NCI-H1105 (cell line): ENCODE data around the gene SPIN2B.
"Not testable (repeated sequence)": the region's sequence is repeated elsewhere in the genome, so short reads cannot be mapped to it uniquely, and the experiment has no call there.

Source experiments
- DNase-seq: peaks from one replicate; lab custom pipeline; 2025; lab: John Stamatoyannopoulos, UW

Gene SPIN2B

DNA sequence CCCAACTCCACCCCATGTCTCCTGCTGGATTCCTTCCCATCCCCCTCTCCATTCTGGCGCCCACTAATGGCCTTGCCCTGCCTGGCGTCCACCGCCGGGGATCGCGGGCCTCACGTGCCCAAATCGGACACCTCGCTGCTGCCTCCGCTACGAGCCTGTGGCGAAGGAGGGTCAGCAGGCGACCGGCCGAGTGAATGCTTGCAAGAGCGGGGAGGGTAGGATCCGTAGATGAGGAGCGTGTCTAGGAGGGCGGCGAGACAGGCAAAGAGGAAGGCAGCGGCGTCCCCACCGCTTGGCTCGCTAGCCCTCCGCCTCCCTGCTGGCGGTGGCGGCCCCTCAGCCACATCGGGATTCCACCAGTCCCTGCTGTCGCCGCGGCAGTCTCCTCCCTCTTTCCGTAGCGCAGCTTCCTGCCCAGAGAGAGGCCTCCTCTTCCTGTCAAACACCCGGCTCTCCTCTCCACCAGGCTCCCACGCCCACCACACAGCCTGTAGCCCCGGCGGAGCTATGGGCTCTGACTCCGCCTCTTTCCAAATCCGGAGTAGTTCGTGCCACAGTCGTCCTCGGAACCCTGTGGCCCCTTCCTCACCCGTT is at the start of gene SPIN2B:
Gene SPIN2B, minus strand, starts transcription at position 387 of the 594 bp plus-strand sequence.
- DNase-seq, result peak; percentile 66

DNA sequence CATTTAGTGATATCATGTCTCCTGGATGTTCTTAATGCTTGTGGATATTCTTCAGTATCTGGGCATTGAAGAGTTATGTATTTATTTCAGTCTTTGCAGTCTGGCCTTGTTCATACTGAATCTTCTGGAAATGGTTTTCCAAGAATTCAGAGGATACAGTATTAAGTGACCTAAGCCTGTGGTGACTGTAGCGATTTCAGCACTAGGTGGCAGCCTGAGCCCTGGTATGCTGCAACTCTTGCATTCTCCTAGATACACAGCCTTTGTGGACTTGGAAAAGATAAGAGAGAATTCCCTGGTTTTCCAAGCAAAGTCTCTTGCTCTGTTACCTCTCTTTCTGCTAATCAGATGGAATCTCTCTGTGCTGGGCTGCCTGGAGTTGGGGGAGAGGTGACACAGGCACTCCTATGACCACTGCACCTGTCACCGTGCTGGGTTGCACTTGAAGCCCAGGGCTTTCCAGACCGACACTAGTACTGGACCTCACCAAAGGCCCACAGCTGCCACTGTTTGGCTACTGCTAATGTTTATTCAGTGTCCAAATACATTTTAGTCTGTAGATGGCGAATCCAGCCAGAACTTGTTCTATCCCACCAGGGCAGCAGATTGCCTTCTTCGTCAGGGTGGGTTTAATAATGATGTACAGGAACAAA is 35.2 kb upstream of the SPIN2B start:
- DNase-seq, result peak; percentile 1

DNA sequence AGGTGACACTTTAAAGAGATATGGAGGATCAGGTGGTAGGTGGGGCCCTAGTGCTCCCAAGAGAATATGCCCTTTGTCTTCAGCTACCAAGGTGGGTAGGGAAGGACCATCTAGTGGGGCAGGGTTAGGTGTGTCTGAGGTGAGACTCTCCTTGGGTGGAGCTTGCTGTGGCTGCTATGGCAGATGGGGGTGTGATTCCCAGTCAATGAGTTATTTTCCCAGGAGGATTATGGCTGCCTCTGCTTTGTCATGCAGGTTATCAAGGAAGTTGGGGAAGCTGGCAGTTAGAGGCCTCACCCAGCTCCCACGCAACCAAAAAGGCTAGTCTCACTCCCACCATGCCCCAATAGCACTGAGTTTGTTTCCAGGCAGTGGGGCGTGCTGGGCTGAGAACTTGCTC is 33.8 kb upstream of the SPIN2B start:
- DNase-seq, result no peak

DNA sequence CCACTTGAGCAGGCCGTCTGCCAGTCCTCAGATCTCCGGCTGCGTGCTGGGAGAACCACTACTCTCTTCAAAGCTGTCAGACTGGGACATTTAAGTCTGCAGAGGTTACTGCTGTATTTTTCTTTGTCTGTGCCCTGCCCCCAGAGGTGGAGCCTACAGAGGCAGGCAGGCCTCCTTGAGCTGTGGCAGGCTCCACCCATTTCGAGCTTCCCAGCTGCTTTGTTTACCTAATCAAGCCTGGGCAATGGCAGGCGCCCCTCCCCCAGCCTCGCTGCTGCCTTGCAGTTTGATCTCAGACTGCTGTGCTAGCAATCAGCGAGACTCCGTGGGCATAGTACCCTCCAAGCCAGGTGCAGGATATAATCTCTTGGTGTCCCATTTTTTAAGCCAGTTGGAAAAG is 30.9 kb upstream of the SPIN2B start:
- not testable (repeated sequence) for DNase-seq

DNA sequence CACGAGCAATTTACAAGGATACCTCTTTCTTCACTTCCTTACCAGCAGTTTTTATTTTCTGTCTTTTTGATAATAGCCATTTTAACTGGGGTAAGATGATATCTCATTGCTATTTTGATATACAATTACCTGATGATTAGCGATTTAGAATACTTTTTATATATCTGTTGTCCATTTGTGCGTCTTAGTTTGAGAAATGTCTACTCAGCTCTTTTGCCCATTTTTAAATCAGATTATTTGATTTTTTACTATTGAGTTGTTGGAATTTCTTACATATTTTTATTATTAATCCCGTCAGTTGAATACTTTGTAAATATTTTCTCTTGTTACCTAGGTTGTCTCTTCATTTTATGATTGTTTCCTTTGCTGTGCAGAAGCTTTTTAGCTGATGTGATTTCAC is 17.3 kb upstream of the SPIN2B start:
- DNase-seq, result no peak

DNA sequence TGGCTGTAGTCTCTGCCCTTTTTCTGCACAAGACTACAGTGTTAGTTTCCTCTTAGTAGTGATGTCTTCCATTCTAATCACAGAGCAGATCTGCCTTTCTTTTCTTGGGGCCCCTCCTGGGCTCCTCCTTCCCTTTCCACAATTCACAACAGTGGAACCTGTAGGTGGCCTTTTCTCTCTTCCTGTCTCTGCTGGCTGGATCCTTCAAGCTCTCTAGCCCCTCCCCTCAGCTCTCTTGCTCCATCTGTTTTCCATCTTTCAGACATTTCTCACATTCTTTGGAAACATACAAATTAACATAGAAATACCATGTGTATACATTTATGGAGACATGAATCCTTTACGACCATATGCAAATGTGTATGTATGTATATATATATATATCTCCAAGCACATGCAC is 16.2 kb upstream of the SPIN2B start:
- DNase-seq, result no peak

DNA sequence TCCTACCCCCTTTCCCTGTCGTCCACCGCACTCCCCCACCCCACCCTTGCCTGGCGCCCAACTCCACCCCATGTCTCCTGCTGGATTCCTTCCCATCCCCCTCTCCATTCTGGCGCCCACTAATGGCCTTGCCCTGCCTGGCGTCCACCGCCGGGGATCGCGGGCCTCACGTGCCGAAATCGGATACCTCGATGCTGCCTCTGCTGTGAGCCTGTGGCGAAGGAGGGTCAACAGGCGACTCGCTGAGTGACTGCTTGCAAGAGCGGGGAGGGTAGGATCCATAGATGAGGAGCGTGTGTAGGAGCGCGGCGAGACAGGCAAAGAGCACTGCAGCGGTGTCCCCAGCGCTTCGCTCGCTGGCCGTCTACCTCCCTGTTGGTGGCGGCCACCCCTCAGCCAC is 15.7 kb upstream of the SPIN2B start, which contains the start of gene SPIN2A:
Gene SPIN2A, minus strand, starts transcription at position 325 of the 400 bp plus-strand sequence. CDS start 800 bp downstream, outside the sequence.
- DNase-seq, result peak; percentile 39

DNA sequence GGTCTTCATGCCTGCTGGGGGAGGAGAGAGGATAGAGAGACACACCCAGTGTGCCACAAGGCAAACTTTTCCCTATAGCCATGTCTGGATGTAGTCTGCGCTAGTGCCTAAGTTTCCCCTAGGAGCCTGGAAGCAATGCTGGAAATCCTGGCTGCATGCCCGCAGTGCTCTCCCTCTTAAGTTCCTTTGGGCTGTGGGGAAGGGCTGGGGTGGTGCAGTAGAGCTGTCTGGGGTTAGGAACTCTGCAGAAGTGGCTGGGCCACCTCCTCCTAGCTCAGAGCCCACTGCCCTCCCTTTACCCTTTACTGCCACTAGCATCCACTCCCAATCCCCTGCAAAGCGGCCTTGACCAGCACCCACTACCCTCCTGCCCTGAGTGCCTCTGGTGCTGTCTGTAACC is 15.2 kb upstream of the SPIN2B start:
- DNase-seq, result not testable (repeated sequence)

DNA sequence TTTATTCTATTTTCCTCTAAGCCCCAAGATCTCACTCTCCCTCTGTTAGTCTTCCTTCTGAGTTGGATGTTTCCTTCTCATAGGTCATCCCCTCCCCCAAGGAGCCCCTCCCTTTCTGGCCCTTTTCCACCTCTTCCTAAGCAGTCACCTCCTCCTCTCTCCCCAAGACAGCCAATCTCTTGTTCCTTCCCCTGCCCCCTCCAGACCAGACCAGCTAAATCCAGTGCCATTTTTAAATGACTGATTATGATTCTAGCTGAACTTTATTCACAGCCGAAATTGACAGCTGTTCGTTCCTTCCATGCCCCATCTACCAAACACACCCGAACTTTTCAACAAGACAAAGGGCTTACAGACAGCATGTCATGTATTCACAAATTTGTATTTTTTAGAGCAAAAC is 13.9 kb upstream of the SPIN2B start:
- DNase-seq, result no peak

DNA sequence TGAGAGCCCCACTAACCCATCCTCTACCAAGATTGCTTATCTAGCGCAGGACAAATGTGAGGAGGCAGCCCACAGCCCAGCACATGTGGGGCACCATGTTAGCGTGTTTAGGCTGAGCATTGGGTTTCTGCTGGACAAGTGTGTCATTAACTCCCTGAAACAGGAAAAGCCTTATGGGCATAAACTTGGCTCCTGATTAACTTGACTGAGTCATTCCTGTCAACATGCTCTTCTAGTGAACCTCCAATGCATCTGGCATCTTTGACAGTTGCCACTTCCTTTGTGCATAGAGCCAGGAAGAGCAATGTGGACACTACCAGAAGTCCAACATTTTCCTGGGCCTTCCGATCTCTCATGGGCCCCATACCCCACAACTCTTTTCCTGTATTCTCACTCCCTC is 13.4 kb upstream of the SPIN2B start:
- DNase-seq, result no peak

DNA sequence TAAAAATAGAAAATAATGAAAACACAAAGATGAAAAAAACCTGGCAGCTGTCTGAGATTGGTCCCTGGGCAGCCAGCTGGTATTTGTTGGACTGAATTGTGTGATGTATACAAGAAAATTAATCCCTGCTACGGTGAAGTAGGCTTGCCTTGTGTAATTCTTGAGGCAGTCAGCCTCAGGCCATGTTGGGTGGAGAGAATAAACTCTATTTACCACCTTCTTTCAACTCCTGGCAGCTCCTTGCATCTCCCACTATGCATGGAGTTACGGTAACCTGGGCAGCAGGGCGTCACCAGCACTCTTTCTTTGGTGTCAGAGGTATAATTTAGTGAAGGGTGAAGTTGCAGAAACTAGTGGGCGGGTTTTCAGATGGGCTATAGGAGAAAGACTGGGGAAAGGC is 12.4 kb upstream of the SPIN2B start:
- DNase-seq, result no peak

DNA sequence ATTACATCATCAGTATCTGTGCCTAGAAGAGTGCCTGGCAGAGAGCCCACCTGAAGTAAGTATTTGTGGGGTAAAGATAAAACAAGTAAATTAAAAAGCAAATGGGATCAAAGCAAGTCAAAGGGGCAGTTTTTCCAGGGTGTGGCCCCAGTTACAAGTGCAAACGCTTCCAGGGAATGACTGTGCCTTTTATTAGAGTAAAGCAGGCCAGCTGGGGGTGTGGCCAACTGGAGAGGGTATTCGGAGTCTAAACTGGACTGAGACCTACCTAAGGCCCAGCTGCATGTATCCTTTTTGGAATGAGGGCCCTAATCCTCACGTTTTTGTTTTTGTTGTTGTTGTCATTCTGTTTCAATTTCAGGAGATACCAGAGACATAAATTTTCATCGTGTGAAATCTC is 11.9 kb upstream of the SPIN2B start:
- not testable (repeated sequence) for DNase-seq

DNA sequence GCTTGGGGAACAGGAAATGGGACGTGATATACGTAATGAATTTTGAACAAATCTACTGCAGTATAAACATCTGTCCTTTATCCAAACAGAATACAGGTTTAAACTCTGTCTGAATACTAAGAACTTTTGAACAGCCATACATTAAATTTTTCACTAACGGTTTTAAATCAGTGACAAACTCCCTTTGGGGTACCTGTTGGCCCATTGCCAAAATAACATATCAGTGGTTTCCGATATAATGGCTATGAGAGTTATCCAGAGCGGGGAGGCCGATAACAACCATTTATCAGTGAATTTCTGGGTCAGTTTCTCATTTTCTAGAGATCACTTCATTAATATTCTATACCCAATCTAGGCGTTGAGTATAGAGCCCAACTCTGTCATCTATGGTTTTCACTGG is 10.7 kb upstream of the SPIN2B start:
- no peak for DNase-seq

DNA sequence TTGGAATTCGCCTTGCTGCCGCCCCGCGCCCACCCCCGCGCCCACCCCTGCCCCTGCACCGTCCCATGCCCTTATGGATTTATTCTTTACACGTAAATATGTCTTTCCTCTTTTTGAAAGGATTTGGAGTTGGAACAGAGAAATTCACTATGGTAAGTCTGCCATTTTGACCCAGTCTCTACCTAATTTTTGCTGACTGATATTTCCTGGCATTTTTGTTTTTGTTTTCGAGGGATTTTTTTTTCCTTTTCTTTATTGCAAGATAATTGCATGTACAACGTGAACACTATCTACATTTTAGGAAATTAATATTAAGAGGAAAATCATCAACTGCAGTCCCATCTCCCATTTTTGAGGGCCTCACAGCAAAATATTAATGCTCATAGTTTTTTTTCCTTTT is 468 bp upstream of the SPIN2B start:
- no peak for DNase-seq

DNA sequence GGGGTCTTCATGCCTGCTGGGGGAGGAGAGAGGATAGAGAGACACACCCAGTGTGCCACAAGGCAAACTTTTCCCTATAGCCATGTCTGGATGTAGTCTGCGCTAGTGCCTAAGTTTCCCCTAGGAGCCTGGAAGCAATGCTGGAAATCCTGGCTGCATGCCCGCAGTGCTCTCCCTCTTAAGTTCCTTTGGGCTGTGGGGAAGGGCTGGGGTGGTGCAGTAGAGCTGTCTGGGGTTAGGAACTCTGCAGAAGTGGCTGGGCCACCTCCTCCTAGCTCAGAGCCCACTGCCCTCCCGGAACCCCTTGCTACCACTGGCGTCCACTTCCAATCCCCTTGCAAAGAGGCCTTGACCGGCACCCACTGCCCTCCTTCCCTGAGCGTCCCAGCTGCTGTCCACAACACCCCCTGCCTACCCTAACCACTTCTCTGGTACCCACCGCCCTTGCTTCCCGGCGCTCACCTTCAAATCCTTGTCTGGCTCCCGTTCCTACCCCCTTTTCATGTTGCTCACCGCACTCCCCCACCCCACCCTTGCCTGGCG is 658 bp downstream of the SPIN2B start:
- DNase-seq, result not testable (repeated sequence)

DNA sequence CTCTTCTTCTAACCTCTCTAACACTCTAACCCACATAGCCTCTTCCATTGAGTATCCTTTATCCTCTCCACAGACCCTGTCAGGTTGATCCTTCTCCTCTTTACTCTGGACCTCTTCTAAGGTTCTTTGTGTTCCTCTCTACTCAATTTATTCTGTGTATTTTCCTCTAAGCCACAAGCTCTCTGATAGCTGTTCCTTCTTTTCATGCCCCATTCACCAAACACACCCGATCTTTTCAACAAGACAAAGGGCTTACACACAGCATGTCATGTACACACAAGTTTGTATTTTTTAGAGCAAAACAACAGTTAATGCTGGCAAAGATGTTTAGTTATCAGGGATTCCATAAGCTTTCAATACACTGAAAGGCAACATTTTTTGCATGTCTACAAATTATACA is 1.9 kb downstream of the SPIN2B start:
- no peak for DNase-seq

DNA sequence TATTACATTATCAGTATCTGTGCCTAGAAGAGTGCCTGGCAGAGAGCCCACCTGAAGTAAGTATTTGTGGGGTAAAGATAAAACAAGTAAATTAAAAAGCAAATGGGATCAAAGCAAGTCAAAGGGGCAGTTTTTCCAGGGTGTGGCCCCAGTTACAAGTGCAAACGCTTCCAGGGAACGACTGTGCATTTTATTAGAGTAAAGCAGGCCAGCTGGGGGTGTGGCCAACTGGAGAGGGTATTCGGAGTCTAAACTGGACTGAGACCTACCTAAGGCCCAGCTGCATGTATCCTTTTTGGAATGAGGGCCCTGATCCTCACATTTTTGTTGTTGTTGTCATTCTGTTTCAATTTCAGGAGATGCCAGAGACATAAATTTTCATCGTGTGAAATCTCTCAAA is 3.8 kb downstream of the SPIN2B start:
- DNase-seq, result not testable (repeated sequence)

DNA sequence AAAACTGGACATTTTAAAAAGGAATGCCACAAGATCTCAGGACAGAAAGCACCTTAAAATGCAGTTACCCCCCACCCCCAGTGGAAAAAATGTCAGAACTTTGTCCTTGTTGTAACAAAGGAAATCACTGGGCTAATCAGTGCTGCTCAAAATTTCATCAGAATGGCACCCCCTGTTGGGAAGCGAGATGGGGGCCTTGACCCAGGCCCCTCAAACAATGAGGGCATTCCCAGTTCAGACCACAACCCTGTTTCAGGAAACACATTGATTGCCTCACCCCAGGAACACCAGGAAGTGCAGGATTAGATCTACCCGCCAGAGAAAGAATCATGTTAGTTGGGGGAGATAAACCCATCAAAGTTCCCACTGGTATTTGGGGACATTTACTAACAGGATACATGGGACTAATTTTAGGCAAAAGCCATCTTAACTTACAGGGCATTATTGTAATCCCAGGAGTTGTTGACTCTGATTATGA is 16.4 kb downstream of the SPIN2B start:
- no peak for DNase-seq

DNA sequence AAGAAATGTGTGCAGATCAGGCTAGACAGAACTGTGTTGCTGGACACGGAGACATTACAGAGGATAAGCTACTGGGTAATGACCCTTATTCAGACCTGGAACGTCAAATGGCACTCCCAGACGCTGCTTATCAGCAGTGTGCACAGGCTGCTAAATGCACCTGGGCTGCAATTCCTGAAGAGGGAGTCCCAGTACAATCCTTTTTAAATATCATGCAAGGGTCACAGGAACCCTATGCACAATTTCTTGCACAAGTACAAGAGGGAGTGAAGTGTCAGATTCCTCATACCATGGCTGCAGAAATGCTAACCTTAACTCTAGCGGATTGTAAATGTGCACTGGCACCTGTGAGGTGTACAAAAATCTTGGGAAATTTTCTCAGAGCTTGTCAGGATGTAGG is 16.9 kb downstream of the SPIN2B start:
- no peak for DNase-seq

DNA sequence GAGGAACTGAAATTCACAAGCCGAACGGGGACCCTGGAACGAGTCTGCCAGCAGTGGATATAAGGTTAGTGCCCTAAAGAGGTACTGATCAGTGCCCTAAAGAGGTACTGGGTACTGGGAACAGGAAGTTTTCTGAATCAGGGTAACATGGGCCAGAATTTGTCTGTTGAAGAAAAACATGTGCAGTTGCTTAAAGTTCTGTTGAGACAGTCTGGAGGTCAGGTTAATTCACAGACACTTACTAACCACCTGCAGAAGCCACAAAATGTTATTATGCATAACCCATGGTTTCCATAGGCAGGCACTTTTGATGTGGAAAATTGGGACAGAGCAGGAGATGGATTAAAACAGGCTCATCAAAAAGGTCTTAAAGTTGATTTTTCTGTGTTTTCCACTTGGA is 17.9 kb downstream of the SPIN2B start:
- no peak for DNase-seq

DNA sequence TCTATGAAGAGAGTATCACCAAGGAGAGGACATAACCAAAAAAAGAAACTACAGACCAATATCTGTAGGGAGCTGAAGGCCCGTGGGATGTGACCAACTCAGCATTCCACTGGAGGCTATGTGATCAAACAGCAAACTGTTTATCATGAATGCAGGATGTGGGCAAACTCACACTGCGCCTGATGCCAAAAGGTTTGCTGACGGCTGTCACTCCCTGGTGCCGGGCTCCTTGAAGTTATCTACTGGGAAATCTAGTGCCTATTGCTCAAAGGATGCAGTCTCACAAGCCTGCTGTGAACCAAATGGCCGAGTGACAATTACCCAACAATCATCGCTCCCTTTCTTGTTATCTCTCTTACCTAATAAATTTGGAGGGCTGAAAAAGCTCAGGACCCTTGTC is 18.4 kb downstream of the SPIN2B start:
- DNase-seq, result not testable (repeated sequence)

DNA sequence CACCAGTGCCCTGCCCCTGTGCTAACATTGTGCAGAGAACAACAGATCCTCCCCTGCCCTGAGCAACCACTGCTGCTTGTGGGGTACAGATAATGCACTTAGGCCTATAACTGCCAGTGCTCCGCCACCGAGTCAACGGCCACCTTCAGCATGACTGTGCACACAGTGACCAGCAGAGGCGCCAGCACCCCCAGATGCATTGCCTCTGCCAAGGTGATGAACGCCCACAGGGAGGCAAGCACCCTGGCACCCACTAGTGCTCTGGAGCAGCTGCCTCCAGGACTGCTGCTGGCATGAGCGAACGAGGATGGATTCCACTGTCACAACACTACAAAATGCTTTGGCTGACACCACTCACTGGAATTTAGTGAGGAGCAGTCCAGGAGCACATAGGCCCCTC is 38.2 kb downstream of the SPIN2B start:
- no peak for DNase-seq

DNA sequence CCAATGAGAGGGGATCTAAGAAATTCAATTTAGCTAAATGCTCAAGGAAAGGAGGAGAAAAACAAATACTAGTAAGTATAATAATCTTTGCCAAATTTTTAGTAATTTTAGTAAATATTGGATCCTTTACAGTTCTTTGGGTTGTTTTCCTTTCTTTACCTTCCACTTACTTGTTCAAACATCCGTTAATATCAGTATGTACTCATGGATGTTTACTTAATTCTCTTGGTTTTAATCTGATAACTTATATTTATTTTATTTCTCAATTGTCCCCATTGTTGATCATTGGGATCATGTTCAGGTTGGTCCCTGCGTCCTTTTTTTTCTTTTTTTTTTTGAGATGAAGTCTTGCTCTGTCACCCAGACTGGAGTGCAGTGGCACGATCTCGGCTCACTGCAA is 46.9 kb downstream of the SPIN2B start:
- DNase-seq, result no peak
